GM21737 (cell line): ENCODE data around the gene RAB11FIP4.

Experiments used
- ATAC-seq: cut with Tn5 transposase; IDR thresholded peaks from one replicate; pipeline ENCODE4 v1.9.1; 2021; ENCODE audit warnings: mild to moderate bottlenecking, moderate library complexity; ENCODE audit not compliant: unreplicated experiment

Gene RAB11FIP4

GRCh38 chr17:31582151-31582907 lies 190.9 kb downstream of the RAB11FIP4 start:
- ATAC-seq = no peak

DNA sequence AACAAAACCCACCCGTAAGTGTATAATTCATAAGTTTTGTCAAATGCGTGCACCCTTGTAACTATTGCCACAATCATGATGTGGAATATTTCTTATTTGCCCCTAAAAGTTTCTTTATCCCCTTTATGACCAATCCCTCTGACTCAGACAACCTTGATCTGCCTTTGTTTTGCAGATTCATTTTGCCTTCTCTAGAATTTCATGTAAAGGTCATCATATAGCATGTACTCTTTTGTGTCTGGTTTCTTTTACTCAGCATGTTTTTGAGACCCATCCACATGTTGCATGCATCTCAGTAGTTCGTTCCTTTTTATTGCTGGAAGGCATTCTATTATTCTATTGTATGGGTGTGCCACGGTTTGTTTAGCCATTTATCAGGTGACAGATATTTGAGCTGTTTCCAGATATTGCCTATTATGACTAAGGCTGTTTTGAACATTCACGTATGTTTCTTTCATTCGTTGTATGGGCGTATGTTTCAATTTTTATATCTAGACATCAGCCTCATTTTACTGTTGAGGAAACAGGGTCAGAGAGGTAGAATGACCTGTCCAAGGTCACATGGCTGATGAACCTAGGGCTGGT lies 192.4 kb downstream of the RAB11FIP4 start:
- ATAC-seq = no peak

DNA sequence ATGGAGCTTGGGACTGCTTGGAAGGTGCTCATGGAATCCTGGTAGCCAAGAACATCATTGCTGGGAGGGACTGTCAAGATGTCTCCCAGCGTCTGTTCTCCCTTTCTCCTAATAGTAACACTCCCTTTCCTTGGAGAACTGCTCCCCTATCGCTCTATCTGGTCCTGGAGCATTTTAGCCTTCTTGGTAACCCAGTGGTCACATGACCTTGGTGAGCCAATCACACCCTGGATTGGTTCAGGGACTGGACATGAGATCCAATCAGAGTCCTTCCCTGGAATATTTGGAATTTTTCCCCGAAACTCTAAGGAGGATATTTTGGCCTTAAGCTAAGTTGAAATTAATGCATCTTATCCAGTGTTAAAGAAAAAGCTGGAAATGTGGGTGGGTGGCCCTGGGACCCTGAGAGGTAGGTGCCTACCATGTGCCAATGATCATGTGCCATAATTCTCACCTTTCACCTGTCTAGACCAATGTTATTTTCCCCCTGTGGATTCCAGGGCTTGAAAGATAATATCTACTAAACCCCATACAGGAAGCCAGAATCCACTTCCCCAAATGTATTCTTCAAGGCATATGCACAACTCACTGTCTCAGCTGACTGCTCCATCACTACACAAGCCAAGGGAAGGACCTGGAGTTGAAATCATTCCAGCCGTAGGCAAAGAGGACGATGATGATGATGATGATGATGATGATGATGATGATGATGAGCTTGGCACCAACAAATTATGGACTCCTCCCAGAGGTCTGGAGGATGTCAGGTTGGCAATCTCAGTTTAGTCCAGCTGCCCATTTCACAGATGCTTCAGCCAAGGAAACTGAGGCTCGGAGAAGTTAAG lies 193.2 kb downstream of the RAB11FIP4 start:
- ATAC-seq = no peak

GRCh38 chr17:31585280-31585630 lies 193.8 kb downstream of the RAB11FIP4 start:
- no peak for ATAC-seq

GRCh38 chr17:31586946-31587345 lies 195.5 kb downstream of the RAB11FIP4 start:
- no peak for ATAC-seq

GRCh38 chr17:31587462-31587861 lies 196.0 kb downstream of the RAB11FIP4 start:
- no peak for ATAC-seq
